HG02852 (cell line): Measurements from ENCODE around the gene LRP6.
"Not testable (repeated sequence)": the region's sequence is repeated elsewhere in the genome, so short reads cannot be mapped to it uniquely, and the experiment has no call there.

Source experiments
- ATAC-seq: cut with Tn5 transposase; IDR thresholded peaks from one replicate; pipeline ENCODE4 v1.9.1; 2021; ENCODE audit warnings: mild to moderate bottlenecking, moderate library complexity; ENCODE audit not compliant: unreplicated experiment

The LRP6 gene

DNA sequence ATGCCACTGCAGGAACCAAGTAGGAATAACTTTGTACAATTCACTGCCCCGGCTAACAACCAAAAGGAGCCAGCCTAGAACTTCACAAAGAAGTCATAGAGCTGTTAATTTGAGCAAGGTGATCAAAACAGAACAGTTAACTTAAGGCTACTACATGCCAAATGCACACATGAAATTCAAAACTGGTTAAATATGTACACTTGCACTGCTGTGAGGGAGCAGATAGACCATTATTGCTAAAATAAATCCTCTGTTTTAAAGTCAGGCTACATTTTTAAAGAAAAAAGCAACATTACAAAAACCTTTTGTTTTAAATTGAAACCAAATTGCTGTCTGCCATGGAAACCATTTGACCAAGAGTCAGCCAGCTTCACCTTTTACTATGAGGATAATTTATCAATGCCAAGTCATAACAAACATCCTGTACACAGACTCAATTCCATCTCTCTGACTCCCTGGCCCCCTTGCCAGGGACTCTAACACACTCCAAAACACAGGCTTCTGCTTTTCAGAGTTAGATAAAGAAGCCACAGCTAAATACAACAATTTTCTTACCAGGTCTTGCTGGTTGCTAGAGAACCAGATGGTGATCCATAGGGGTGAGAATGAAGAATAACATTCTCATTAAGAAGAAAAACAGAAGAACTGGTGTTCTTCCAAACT, 84.0 kb downstream of the LRP6 start:
- ATAC-seq: no peak

GRCh38 chr12:12181511-12181910, 85.3 kb downstream of the LRP6 start:
- no peak for ATAC-seq

DNA sequence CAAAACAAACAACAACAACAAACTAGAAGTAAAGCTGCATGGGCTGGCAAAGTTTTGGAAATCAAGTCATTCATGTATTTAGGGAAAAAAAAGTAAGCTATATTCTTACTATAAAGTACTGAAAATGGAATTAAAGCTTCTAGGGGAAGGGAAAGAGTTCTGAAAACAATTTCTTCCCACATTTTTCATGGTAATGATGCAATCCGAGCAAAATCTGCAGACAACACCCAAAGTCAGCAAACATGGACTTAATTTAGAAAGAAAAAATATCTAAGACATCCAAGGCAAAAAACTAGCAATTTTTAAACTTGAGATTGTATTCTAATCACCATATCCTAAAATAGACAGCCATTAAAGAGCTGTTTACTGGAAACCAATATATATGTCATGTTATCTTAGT, 86.3 kb downstream of the LRP6 start:
- ATAC-seq: no peak

DNA sequence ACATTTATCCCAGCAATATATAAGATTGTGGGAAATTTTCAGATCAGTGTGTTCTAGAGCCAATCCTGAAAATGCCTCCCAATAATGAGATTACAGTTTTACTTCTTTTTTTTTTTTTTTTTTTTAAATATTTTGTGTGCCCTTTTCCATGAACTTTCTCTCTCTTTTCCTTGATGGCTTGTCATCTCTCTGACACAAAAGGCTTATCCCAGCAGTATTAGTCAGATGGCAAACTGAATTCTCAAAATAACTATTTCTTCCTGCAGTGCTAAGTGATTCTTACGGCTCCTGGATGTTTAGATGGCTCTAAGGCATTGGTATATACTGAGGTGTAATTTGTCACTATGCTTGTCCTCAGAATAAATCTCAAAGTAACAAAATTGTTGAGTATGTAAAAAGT, 86.7 kb downstream of the LRP6 start:
- ATAC-seq: no peak

DNA sequence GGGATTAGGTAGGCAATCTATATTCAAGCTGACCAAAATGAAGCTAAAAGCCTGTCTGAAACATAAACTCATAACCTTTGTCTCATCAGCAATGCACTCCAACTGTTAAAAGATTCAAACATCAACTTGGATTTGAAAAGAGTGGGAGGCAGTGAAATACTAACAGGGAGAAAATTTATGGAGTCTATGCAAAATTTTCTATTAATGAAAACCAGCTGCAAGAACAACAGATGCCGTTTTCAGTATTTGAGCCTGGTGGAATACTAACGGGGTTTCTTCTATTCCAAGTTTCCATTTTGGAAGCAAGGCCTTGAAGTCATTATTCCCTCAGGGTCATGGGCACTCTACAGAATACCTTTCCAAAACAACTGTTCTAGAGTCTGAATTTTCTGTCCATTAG, 88.3 kb downstream of the LRP6 start:
- no peak for ATAC-seq

- no peak for ATAC-seq
Observed at GRCh38 chr12:12176402-12176801, 90.4 kb downstream of the LRP6 start.

GRCh38 chr12:12171991-12172511, 94.8 kb downstream of the LRP6 start:
- peak; percentile 66 for ATAC-seq

DNA sequence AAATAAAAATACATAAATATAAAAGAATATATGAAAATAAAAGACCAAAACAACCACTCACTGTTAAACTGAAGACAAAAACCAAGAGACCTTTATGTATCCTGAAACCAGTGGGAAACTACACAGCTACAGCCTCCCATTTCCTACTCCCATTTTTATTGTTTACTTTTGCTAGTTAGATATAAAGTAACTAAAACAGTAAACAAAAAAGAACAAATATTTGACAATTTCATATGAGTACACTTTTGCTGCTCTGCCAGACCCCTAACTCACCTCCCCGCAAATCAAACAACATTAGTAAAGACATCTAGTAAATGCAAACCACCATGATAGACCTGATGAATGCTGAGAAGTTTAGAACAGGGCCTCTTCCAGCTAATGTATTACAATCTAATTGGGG, 99.0 kb downstream of the LRP6 start:
- no peak for ATAC-seq

GRCh38 chr12:12166751-12167150, 100.1 kb downstream of the LRP6 start:
- ATAC-seq: no peak

DNA sequence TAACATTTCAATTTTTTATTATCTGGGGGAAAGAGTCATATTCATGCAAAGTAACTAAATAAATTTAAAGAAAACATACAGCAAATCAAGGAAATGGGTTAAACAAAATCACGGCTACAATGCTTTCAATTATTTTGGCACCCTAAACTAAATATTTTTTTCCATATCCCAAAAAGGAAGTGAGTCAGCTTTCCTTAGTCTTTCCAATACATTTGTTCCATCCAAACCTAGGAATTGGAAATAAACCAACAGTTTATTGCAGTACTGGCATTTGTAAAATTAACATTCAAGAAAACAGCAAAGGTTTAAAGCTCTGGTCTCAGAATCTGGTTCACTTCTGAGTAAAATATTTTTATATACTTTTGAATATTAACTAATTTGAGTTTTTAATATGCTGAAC, 106.9 kb downstream of the LRP6 start:
- no peak for ATAC-seq

DNA sequence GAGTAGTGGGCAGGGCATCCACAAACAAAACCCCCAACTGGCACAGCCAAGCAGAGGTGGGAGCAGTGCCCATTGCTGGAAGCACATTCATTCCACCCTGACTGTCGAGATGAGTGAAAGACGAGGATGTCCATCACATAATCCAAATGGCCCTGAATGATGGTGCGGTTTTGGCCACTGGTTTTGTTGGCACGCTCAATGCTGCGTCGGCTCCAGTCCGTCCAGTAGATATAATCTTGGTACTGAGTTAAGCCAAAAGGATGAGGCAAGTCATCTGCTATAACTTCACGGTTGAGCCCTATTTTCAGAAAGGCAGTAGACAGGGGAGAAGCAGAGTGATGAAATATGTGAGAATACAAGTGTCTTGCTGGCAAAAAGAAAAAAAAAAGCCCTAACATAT, 108.0 kb downstream of the LRP6 start:
- no peak for ATAC-seq

DNA sequence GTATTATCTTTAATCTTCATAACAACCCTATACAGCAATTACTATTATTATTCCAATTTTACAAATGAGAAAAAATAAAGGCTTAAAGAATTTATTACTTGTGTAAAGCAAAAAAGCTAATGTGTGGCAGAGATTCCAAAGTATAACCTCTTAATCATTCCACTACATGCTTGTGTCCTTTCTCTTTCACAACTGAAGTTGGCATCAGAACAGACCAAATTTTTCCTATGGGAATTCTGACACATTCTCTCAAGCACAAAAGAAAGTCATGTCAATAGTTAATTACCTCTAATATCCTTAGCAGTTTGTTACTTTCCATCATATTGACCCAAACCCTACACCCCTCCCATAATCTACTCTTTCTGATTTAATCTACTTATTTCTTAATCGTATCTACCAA, 109.4 kb downstream of the LRP6 start:
- ATAC-seq: no peak

DNA sequence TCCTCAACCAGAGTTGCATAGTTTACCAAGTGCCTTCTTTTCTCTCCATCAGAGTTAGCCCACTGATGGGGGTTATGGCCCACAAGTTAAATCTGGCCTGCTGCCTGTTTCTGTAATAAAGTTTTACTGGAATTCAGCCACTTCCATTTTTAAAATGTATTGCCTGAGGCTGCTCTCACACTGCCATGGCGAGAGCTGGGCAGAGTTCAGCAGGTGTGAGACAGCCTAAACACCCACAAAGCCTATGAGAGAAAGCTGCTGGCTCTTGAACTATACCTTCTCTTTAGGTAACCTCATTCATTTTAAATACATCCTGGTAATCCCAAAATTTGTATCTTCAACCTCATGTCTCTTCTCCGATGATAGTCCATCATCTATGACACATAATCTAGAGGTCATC, 110.0 kb downstream of the LRP6 start:
- no peak for ATAC-seq

- ATAC-seq: no peak
Observed at GRCh38 chr12:12156116-12156515, 110.7 kb downstream of the LRP6 start.

DNA sequence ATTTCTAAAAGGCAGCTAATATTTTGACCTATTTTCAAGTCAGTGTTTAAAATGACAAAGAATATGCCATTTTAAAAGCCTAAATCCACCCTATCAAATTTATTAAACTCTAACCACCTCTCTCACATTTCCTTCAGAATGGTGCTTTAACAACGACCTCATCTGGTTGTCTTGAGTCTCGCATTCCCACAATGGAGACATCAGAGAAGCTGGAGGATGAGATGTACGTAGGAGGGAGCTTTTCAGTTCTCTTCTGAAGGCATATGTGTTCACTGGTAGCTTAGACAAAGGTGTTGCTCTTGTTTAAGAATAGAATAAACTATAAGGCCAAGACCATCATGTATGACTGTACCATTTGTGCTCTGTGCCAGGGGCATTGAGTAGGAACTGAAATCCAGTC, 113.2 kb downstream of the LRP6 start:
- no peak for ATAC-seq

DNA sequence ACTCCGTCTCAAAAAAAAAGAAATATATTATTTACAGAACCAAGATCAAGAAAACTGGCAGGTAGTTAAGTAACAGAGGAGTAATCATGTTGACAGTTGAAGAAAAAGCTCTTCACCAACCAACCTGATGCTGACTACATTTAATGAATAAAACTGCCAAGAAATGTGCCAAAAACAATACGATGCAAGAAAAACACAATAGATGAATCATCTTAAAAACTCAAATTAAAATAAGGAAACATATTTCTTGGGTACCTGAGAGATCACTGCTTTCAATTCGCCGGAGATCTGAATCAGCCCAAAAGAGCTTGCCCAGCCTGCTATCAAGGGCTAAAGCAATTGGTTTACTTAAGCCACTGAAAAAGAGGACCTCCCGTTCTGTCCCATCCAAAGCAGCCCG, 119.7 kb downstream of the LRP6 start:
- no peak for ATAC-seq

- not testable (repeated sequence) for ATAC-seq
Observed at GRCh38 chr12:12144531-12144930, 122.3 kb downstream of the LRP6 start.

DNA sequence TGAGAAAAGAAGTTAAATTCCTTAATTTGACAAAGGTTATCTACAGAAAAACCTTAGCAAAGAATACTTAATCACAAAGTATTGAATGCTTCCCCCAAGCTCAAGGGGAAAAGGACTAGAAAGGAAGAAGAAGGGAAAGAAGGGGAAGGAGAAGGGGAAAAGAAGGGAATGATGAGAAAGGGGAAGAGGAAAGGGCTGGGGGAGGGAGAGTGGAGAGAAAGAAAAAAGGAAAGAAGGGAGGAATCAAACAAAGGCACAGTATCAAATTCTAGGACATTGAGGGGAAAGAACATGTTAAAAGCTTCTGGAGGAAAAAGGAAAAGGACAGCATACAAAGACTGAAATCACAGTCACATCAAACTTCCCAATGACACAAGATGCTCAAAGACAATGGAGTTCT, 125.8 kb downstream of the LRP6 start:
- ATAC-seq: no peak

DNA sequence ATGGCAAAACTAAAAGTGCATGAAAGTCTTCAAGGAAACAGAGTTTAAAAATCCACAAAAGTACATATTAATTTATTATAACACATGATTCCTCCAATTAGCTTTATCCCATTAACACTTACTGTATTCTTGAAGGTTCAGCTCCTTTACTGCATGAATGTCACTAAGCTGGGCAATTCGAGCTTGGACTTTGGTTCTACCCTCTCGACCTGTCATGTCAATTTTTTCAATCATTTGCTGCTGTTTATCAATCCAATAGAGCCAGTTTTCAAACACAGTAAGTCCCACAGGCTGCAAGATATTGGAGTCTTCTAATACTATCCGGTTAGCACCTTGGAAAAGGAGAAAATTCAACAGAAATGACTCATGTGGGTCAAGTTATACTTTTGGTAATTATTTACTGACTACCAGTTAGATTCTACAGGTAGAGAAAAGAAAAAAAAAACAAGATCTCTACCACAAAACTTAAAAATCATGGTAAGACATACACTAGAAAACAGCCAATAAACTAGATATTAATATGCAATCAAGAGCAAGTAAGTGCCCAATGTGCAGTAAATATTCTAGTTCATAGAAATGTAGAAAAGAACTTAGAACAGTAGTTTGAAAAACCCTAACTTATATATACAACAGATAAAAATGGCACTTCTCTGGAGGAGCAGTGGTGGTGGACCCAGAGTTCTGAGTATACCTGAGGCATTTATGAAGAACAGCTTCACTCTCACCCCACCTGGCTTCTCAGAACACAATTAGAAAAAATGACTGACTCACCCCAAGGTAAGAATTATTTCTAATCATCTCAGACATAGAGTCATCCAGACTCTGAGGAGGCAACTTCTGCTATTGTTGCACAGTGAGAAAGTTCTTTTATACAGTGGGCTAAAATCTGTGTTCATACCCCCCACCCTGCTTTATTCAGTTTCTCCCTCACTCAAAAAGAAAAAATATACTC, 128.4 kb downstream of the LRP6 start:
- no peak for ATAC-seq

GRCh38 chr12:12133785-12134184, 133.1 kb downstream of the LRP6 start:
- no peak for ATAC-seq

DNA sequence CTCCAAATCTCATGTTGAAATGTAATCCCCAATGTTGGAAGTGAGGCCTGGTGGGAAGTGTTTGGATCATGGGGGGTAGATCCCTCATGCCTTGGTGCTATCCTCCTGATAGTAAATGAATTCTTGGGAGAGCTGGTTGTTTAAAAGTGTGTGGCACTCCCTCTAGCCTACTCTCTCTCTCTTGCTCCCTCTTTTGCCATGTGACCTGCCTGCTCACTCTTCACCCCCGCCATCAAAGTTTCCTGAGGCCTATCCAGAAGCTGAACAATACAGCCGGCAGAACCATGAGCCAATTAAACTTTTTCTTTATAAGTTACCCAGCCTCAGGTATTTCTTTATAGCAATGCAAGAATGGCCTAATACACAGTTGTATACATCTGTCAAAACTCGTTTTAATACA, 133.6 kb downstream of the LRP6 start:
- ATAC-seq: no peak

DNA sequence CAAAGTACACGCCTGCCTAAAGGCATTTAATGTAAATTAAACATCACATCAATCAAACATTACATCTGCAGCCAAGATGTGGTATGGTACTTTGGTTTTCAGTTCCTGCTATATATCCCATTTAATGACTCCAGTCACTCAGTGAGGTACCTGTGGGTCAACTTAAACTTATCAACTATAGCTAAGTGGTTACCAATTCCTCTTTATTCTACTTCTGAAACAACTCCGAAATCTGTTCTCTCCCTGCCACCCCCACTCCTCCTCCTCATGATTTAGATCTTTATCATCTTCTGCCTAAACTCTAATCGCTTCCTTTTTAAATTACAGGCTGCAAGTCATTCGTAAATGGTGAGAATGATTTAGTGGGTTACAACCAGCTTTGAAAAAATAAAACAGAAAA, 138.2 kb downstream of the LRP6 start:
- ATAC-seq: no peak
